GM10266 (cell line): ENCODE data around the gene GADD45B.
"Not testable (repeated sequence)": the region's sequence is repeated elsewhere in the genome, so short reads cannot be mapped to it uniquely, and the experiment has no call there.

Experiments used
- DNase-seq: peaks from one replicate; pipeline ENCODE4 v3.0.0; 2012; ENCODE audit errors: extremely low spot score
- CTCF ChIP-seq: IDR thresholded peaks from 2 replicates; pipeline ENCODE4 v1.5.1; 2012; ENCODE audit warnings: mild to moderate bottlenecking, low read depth; ENCODE audit not compliant: control insufficient read depth, insufficient read depth; ENCODE audit errors: missing control alignments

Gene GADD45B

GRCh38 chr19:2461751-2462634 lies 13.9 kb upstream of the GADD45B start:
- TF ChIP-seq CTCF: no peak
- DNase-seq: peak; percentile 88

- no peak for TF ChIP-seq CTCF
- DNase-seq: no peak
Measured at GRCh38 chr19:2462635-2463421, 13.1 kb upstream of the GADD45B start.

DNA sequence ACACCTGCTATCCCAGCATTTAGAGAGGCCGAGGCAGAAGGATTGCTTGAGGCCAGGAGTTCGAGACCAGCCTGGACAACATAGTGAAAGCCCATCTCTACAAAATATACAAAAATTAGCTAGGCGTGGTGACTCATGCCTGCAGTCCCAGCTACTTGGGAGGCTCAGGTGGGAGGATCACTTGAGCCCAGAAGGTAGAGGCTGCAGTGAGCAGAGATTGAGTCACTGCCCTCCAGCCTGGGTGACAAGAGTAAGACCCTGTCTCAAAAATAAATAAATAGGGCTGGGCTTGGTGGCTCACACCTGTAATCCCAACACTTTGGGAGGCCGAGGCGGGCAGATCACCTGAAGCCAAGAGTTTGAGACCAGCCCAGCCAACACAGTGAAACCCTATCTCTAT lies 12.2 kb upstream of the GADD45B start:
- DNase-seq: not testable (repeated sequence)

- TF ChIP-seq CTCF: no peak
- DNase-seq: no peak
Measured at GRCh38 chr19:2464389-2464788, 11.5 kb upstream of the GADD45B start.

DNA sequence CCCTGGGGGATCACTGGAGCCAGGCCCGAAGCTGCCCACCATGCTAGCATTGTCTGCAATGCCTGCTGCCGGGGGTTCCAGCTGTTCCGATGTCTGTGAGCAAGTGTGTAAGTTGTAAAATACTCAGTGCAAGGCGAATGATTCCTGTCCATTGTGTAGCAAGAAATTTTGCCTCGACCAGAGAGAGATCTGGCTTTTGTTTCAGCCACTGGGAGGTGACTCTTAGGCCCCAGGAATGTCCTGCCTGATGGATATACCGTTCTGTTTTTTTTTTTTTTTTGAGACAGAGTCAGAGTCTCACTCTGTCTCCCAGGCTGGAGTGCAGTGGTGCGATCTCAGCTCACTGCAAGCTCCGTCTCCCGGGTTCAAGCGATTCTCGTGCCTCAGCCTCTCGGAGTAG lies 7.3 kb upstream of the GADD45B start:
- no peak for DNase-seq
- TF ChIP-seq CTCF: no peak

- no peak for DNase-seq
- no peak for TF ChIP-seq CTCF
Measured at GRCh38 chr19:2469102-2469914, 6.6 kb upstream of the GADD45B start.

- not testable (repeated sequence) for DNase-seq
Measured at GRCh38 chr19:2469915-2470200, 6.1 kb upstream of the GADD45B start.
